Activated CD4-positive, alpha-beta T cell treated with anti-CD3 and anti-CD28 coated beads, Interleukin-2, amount 50 U/mL, for 1 hour (primary cell): Measurements from ENCODE around the gene CALR3.
"Not testable (repeated sequence)": the region's sequence is repeated elsewhere in the genome, so short reads cannot be mapped to it uniquely, and the experiment has no call there.

Experiments used
- DNase-seq: peaks from one replicate; pipeline ENCODE4 v3.0.0-alpha.2; 2020

The CALR3 gene

GRCh38 chr19:16455489-16455888 lies 40.5 kb downstream of the CALR3 start:
- DNase-seq, result no peak

GRCh38 chr19:16454351-16454918 lies 41.5 kb downstream of the CALR3 start:
- no peak for DNase-seq

- no peak for DNase-seq
Measured at GRCh38 chr19:16452325-16452724, 43.6 kb downstream of the CALR3 start.

- no peak for DNase-seq
Measured at GRCh38 chr19:16449330-16449961, 46.5 kb downstream of the CALR3 start.

GRCh38 chr19:16448872-16449271 lies 47.1 kb downstream of the CALR3 start:
- not testable (repeated sequence) for DNase-seq

- no peak for DNase-seq
Measured at GRCh38 chr19:16446724-16447368, 49.1 kb downstream of the CALR3 start.

GRCh38 chr19:16446108-16446723 lies 49.8 kb downstream of the CALR3 start:
- DNase-seq, result no peak

GRCh38 chr19:16445238-16446107 lies 50.5 kb downstream of the CALR3 start:
- DNase-seq, result no peak

- no peak for DNase-seq
Measured at GRCh38 chr19:16444269-16444600, 51.7 kb downstream of the CALR3 start.

- DNase-seq, result no peak
Measured at GRCh38 chr19:16442386-16443276, 53.3 kb downstream of the CALR3 start.

GRCh38 chr19:16441661-16442162 lies 54.3 kb downstream of the CALR3 start:
- DNase-seq, result peak; percentile 17

- no peak for DNase-seq
Measured at GRCh38 chr19:16436780-16437332, 59.1 kb downstream of the CALR3 start.

- DNase-seq, result no peak
Measured at GRCh38 chr19:16435999-16436650, 59.8 kb downstream of the CALR3 start.

GRCh38 chr19:16435238-16435917 lies 60.6 kb downstream of the CALR3 start:
- no peak for DNase-seq

- DNase-seq, result no peak
Measured at GRCh38 chr19:16433986-16434385, 62.0 kb downstream of the CALR3 start.

GRCh38 chr19:16429759-16430091 lies 66.2 kb downstream of the CALR3 start:
- no peak for DNase-seq

GRCh38 chr19:16429066-16429758 lies 66.8 kb downstream of the CALR3 start:
- DNase-seq, result no peak
